ENCODE measurements around the gene GNAI2.

GRCh38 chr3:50207359-50208042 is 28.5 kb upstream of the GNAI2 start:
- TF ChIP-seq SUZ12 (IDR thresholded peaks at IDR 0.05) (no peak), FOXM1 (IDR thresholded peaks at IDR 0.05; ENCODE audit: borderline replicate concordance) (no peak), SP1 (IDR thresholded peaks at IDR 0.05) (no peak), ELF4 (IDR thresholded peaks at IDR 0.05) (no peak), HDGF (IDR thresholded peaks at IDR 0.05; ENCODE audit: borderline replicate concordance) (no peak), PKNOX1 (IDR thresholded peaks at IDR 0.05) (no peak), ZNF384 (IDR thresholded peaks at IDR 0.05) (no peak), LEF1 (IDR thresholded peaks at IDR 0.05; ENCODE audit: borderline replicate concordance) (no peak)
